GM13977 (cell line): Measurements from ENCODE around the gene EIF3L.

Experiments
- DNase-seq: peaks from one replicate; pipeline ENCODE4 v3.0.0; 2012; ENCODE audit warnings: low spot score
- in situ Hi-C: fragments of 300-500 bp; cut with MboI; formaldehyde crosslinking; loops from one replicate; pipeline ENCODE4 v1.12.0; 2022; ENCODE audit warnings: low sequenced_read_pairs, low pct_unique_long_range_greater_than_20kb, mixed read lengths, inconsistent platforms; ENCODE audit not compliant: unreplicated experiment
- TF ChIP-seq, protein P1 (sequence below): IDR thresholded peaks from 2 replicates; pipeline ENCODE4 v1.5.1; 2012; ENCODE audit warnings: mild to moderate bottlenecking, control low read depth; ENCODE audit not compliant: insufficient read depth; ENCODE audit errors: extremely low read depth, missing control alignments

The EIF3L gene

DNA sequence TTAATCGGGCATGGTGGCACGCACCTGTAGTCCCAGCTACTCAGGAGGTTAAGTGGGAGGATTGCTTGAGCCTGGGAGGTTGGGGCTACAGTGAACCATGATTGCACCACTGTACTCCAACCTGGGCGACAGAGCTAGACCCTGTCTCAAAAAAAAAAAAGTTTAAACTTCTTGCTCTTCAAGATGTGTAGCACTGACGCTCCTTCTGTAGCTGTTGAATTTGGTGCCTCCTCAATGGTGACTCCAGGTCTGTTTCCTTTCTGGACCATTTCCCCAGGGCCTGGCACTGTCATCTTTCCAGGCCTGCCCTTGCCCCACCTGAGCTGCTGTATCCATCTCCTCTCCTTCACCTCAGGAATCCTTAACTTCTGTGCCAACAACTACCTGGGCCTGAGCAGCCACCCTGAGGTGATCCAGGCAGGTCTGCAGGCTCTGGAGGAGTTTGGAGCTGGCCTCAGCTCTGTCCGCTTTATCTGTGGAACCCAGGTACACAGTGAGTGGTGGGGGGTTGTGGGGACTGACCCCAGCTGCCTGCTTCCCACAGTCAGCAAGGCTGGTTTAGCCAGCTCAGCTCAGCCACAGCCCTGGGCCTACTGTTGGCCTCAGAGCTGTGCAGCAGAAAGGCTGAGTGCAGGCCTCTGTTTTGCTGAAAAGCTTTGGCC, 39.4 kb upstream of the EIF3L start:
- in situ Hi-C loops: no loop called here
- no peak for DNase-seq
- TF ChIP-seq, protein P1, sequence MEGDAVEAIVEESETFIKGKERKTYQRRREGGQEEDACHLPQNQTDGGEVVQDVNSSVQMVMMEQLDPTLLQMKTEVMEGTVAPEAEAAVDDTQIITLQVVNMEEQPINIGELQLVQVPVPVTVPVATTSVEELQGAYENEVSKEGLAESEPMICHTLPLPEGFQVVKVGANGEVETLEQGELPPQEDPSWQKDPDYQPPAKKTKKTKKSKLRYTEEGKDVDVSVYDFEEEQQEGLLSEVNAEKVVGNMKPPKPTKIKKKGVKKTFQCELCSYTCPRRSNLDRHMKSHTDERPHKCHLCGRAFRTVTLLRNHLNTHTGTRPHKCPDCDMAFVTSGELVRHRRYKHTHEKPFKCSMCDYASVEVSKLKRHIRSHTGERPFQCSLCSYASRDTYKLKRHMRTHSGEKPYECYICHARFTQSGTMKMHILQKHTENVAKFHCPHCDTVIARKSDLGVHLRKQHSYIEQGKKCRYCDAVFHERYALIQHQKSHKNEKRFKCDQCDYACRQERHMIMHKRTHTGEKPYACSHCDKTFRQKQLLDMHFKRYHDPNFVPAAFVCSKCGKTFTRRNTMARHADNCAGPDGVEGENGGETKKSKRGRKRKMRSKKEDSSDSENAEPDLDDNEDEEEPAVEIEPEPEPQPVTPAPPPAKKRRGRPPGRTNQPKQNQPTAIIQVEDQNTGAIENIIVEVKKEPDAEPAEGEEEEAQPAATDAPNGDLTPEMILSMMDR: no peak

DNA sequence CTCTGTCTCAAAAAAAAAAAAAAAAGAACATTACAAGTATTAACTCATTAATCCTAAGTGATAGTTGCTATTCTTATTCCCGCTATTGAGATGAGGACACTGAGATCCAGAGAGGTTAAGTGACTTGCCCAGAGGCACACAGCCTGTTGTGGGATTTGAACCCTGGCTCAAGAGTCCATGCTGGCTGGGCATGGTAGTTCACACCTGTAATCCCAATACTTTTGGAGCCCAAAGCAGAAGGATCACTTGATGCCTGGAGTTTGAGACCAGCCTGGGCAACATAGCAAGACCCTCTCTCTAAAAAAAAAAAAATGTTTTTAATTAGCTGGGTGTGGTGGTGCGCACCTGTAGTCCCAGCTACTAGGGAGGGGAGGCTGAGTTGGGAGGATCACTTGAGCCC, 37.4 kb upstream of the EIF3L start:
- TF ChIP-seq, protein P1: no peak
- in situ Hi-C loops: no loop called here
- no peak for DNase-seq

DNA sequence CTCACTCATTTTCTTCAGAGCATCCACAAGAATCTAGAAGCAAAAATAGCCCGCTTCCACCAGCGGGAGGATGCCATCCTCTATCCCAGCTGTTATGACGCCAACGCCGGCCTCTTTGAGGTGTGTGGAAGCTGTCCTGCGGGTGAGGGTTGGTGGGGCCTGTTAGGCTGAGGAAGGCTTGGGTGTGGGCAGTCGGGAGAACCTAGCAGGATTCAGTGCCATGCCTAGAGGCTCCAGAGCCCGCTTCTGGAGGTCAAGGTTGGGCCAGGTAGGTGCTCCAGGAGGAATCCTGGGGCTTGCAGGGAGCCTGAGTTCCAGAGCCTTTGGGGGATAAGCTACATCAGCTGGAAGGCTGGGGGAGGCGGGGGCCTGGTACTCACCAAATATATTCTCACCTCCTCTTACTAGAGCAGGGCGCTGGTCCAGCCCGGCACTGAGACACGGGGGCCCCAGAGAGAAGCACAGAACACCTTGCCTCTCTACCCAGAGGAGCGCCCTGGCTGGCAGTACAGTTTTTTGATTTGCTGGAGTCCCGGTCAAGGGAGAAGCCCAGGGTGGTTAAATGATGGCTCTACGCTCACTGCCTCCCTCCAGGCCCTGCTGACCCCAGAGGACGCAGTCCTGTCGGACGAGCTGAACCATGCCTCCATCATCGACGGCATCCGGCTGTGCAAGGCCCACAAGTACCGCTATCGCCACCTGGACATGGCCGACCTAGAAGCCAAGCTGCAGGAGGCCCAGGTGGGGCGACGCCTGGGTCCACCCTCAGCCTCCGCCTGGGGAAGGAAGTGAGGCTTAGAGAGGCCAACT, 36.1 kb upstream of the EIF3L start:
- no peak for DNase-seq

DNA sequence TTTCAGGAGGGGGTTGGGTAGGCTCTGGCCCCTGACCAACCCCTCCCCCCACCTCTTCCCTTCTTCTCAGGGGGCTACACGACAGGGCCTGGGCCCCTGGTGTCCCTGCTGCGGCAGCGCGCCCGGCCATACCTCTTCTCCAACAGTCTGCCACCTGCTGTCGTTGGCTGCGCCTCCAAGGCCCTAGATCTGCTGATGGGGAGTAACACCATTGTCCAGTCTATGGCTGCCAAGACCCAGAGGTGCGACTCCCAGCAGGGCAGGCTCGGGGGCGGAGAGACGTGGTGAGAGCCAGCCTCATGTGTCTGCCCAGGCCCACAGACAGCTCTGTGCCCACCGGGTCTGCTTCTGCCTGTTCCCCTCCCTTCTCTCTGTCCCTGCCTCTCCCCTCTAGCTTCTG, 33.6 kb upstream of the EIF3L start:
- TF ChIP-seq, protein P1: no peak
- in situ Hi-C loops: no loop called here
- DNase-seq: no peak

More for the DNA sequence above, 36.1 kb upstream of the EIF3L start:
- TF ChIP-seq, protein P1: no peak
- in situ Hi-C loops: no loop called here

DNA sequence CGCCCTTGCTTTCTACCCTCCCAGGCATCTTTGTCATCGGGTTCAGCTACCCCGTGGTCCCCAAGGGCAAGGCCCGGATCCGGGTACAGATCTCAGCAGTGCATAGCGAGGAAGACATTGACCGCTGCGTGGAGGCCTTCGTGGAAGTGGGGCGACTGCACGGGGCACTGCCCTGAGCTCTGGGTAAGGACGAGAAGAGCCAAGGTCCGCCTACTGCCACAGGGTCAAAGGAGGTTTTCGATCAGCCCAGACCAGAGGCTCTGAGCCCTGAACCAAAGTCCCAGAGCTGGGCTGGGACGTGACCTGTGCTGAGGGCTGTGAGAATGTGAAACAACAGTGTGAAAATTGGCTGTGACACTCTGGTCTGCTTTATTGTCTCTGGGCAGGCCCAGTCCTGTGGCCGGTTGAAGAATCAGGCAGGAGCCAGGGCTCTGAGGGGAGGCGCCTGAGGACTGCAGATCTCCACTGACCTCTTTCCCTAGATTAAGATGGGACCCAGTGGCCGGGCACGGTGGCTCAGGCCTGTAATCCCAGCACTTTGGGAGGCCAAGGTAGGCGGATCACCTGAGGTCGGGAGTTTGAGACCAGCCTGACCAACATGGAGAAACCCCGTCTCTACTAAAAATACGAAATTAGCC, 32.6 kb upstream of the EIF3L start:
- DNase-seq: no peak
- in situ Hi-C loops: no loop called here

More for the DNA sequence above, 32.6 kb upstream of the EIF3L start:
- TF ChIP-seq, protein P1: no peak
